Natural killer cell treated with Interleukin-12 subunit alpha and Interleukin-12 subunit beta and Interleukin-15 and Interleukin-18, amount 100 ng/mL, for 72 hours (primary cell): ENCODE results near the gene GNA15. TPM values are rescaled to one million over a fixed set of nuclear protein-coding genes. Genes with fewer than 3 reads are reported as not detected.
"Not testable (repeated sequence)": the region's sequence is repeated elsewhere in the genome, so short reads cannot be mapped to it uniquely, and the experiment has no call there.

Experiments
- ATAC-seq, 2 donors: fragments of 150-1000 bp; cut with Tn5 transposase in 1 of 2; sonication (Bioruptor Pico), chemical (Tn5 transposase) in 1 of 2; 2 replicates each; pipeline ENCODE4 v1.10.0; 2021
- DNase-seq: peaks from one replicate; pipeline ENCODE4 v3.0.0; 2022; ENCODE audit warnings: low spot score
- H3K27ac Mint-ChIP-seq, 2 donors: 1 replicate in 1 of 2; 2 replicates in 1 of 2; pipeline ENCODE4 v1.8.0; 2022; ENCODE audit warnings: mixed read lengths in 2 of 2, mild to moderate bottlenecking in 1 of 2, moderate library complexity in 1 of 2
- H3K27me3 Mint-ChIP-seq, 2 donors: 1 replicate in 1 of 2; 2 replicates in 1 of 2; pipeline ENCODE4 v1.8.0; 2022; ENCODE audit warnings: mixed read lengths in 2 of 2
- H3K36me3 Mint-ChIP-seq: one replicate; pipeline ENCODE4 v1.8.0; 2022; ENCODE audit warnings: mixed read lengths
- H3K4me1 Mint-ChIP-seq, 2 donors: 1 replicate in 1 of 2; 2 replicates in 1 of 2; pipeline ENCODE4 v1.8.0; 2022; ENCODE audit warnings: low read depth in 2 of 2, mixed read lengths in 2 of 2, mild to moderate bottlenecking in 1 of 2
- H3K4me3 Mint-ChIP-seq: one replicate; pipeline ENCODE4 v1.8.0; 2022; ENCODE audit warnings: mixed read lengths
- H3K9me3 Mint-ChIP-seq: 2 replicates; pipeline ENCODE4 v1.8.0; 2022; ENCODE audit warnings: mixed read lengths
- total RNA-seq, 2 donors: library from RNA; stranded (reverse); gene quantifications; one replicate each; pipeline ENCODE4 v1.2.3, GENCODE V29; 2022

The GNA15 gene
- total RNA-seq, 2 donors from 2014 or later = 22.2 to 33.3 TPM

DNA sequence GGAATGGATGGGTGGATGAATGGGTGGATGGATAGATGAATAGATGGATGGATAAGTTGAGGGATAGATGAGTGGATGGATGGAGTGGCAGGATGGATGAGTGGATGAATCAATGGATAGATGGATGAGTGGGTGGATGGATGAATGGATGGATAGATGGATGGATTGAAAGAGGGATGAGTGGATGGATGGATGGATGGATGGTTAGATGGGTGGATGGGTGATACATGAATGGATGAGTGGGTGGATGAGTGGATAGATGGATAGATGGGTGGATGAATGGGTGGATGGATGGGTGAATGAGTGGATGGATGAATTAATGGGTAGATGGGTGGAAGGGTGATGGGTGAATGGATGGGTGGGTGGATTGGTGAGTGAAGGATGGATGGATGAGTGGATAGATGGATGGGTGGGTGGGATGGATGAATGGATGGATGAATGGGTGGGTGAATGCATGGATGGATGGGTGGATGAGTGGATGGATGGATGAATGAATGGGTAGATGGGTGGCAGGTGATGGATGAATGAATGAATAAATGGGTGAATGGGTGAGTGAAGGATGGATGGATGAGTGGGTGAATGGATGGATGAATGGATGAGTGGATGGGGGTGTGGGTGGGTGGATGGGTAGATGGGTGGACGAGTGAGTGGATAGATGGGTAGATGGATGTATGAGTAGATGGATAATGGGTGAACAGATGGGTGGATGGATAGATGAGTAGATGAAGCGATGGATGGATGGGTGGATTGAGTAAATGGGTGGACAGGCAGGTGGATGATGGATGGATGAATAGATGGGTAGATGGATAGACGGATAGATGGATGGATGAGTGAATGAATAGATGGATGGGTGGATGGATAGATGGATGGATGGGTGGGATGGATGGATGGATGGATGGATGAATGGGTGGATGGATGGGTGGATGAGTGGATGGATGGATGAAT is 17.7 kb downstream of the GNA15 start:
- no peak for ATAC-seq
- peaks cover 0 to 2% of the 10 kb centered on the region in 2 donors for H3K27me3 Mint-ChIP-seq
- peaks cover 2% of the 10 kb centered on the region for H3K9me3 Mint-ChIP-seq
- no peak for DNase-seq
- H3K4me3 Mint-ChIP-seq = no peak overlapping the region
- peaks cover 12 to 30% of the 10 kb centered on the region in 2 donors for H3K4me1 Mint-ChIP-seq
- no peak overlapping the region for H3K27ac Mint-ChIP-seq
- no peaks in the 10 kb centered on the region for H3K36me3 Mint-ChIP-seq

DNA sequence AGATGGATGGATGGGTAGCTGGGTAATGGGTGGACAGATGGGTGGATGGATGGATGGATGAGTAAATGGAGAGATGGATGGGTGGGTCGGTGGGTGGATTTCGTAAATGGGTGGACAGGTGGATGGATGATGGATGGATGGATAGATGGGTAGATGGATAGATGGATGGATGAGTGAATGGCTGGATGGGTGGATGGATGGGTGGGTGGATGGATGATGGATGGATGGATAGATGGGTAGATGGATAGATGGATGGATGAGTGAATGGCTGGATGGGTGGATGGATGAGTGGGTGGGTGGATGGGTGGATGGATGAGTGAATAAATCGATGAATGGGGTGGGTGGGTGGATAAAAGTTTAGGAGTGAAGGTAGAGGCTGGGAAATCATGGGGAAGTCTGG is 18.6 kb downstream of the GNA15 start:
- not testable (repeated sequence) for H3K27ac Mint-ChIP-seq, H3K36me3 Mint-ChIP-seq

DNA sequence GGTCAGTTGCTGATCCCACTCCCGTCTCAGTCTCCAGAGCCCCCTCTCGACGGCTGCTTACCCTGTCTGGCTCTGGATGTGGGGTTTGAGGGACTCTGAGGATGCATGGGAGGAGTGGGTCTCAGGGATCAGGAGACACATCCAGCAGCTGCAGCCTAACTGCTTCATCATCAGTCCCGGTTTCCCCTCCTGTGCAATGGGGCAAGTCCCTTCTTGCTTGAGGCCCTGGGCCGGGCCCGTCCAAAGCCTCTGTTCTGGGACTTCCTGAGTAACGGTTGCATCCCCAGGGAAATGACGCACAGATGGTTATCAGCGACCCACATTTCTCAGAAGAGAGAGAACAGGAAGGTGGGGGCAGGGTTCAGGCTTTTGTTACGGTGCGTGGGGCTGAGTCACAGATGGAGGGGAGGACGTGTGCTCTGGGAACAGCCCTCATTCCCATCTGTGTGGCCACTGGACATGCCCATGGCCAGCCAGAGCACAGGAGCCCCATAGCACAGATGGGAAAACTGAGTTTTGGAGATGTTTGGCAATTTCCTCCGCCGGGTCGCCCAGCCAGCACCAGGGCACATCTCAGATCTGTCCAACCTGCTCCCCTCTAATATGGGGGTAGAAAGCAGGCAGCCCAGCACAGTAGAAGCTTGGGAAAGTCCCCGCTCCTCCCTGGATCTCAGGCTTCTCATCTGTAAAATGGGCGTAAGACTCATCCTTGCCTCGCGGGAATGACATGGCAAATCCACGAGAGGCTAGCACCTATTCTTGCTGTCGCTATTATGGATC is 19.3 kb downstream of the GNA15 start:
- peaks cover 5 to 22% of the 10 kb centered on the region in 2 donors for H3K4me1 Mint-ChIP-seq
- DNase-seq (peak; percentile 94), ATAC-seq (peak; percentile 95 to 96)
- no peak overlapping the region for H3K27ac Mint-ChIP-seq
- H3K9me3 Mint-ChIP-seq = peaks cover 2% of the 10 kb centered on the region
- H3K4me3 Mint-ChIP-seq = no peak overlapping the region
- peaks cover 2% of the 10 kb centered on the region for H3K36me3 Mint-ChIP-seq
- H3K27me3 Mint-ChIP-seq = peaks cover 0 to 2% of the 10 kb centered on the region in 2 donors

More for the DNA sequence above, 18.6 kb downstream of the GNA15 start:
- not testable (repeated sequence) for H3K4me3 Mint-ChIP-seq, H3K27me3 Mint-ChIP-seq, ATAC-seq, DNase-seq, H3K9me3 Mint-ChIP-seq
- H3K4me1 Mint-ChIP-seq = peaks cover 7 to 26% of the 10 kb centered on the region in 2 donors

DNA sequence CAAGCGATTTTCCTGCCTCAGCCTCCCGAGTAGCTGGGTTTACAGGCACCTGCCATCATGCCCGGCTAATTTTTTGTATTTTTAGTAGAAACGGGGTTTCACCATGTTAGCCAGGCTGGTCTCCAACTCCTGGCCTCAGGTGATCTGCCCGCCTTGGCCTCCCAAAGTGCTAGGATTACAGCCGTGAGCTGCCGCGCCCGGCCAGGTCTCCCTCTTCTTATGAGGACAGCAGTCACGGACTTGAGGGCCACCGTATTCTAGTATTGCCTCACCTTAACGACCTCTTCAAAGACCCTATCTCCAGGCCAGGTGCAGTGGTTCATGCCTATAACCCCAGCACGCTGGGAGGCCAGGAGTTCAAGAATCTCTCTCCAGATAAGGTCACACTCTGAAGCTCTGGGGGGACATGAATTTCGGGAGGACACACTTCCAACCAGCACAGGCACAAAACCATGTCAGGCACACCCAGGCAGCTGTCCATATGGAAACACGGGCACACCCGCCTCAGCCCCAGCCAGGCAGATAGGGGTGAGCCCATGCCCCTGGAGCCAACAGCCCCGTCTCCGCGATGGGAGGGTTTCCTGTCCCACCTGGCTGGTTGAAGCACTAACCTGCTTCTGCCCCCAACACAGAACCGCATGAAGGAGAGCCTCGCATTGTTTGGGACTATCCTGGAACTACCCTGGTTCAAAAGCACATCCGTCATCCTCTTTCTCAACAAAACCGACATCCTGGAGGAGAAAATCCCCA is 21.4 kb downstream of the GNA15 start:
- Mint-ChIP-seq H3K36me3 (peaks cover 5% of the 10 kb centered on the region), H3K4me3 (no peak overlapping the region), H3K27me3 (peaks cover 0 to 2% of the 10 kb centered on the region in 2 donors), H3K27ac (peak overlapping the region in 1 of 2 donors; percentile 49), H3K9me3 (peaks cover 2% of the 10 kb centered on the region), H3K4me1 (peaks cover 12 to 31% of the 10 kb centered on the region in 2 donors)
- ATAC-seq (no peak), DNase-seq (no peak)

DNA sequence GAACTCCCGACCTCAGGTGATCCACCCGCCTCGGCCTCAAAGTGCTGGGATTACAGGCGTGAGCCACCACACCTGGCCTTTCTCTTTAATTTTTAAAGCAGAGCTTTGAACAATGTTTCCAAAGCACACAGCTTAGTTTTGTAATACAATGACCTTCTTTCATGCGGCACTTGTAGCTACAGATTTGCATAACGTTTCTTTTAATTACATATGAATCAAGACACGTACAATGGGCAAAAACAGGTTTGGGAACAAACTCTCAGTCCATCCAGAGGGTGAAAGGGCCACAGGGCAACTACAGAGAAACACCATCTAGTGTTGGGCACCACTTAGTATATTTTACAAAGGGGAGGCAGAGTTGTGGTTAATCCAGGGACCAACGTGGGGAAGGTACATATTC is 23.7 kb downstream of the GNA15 start:
- H3K4me1 Mint-ChIP-seq = peaks cover 15 to 40% of the 10 kb centered on the region in 2 donors
- H3K36me3 Mint-ChIP-seq = peaks cover 5% of the 10 kb centered on the region
- DNase-seq = no peak
- peaks cover 0 to 2% of the 10 kb centered on the region in 2 donors for H3K27me3 Mint-ChIP-seq
- peak overlapping the region in 1 of 2 donors; percentile 49 for H3K27ac Mint-ChIP-seq
- no peak overlapping the region for H3K4me3 Mint-ChIP-seq
- peaks cover 2% of the 10 kb centered on the region for H3K9me3 Mint-ChIP-seq
- ATAC-seq = no peak

DNA sequence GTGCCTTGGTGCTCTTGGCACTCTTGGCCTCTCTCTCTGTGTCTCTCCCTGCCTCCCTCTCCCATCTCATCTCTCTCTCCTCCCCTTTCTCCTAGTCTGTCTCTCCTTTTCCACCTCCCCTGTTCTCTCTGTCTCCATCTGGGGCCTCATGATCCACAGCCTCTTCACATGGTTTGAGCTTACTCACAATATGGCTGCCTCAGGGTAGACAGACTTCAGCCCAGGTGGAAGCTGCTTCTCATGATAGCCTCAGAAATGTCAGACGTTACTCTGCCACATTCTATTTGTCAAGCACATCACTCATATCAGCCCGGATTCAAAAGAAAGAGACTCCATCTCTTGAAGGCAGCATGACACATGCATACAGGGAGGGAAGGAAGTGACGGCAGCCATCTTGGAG is 24.4 kb downstream of the GNA15 start:
- Mint-ChIP-seq H3K4me1 (peaks cover 16 to 42% of the 10 kb centered on the region in 2 donors), H3K27me3 (peaks cover 0 to 2% of the 10 kb centered on the region in 2 donors), H3K4me3 (no peak overlapping the region), H3K27ac (peak overlapping the region; percentile 5 to 49), H3K36me3 (peaks cover 5% of the 10 kb centered on the region), H3K9me3 (peaks cover 2% of the 10 kb centered on the region)
- DNase-seq (no peak), ATAC-seq (no peak)

DNA sequence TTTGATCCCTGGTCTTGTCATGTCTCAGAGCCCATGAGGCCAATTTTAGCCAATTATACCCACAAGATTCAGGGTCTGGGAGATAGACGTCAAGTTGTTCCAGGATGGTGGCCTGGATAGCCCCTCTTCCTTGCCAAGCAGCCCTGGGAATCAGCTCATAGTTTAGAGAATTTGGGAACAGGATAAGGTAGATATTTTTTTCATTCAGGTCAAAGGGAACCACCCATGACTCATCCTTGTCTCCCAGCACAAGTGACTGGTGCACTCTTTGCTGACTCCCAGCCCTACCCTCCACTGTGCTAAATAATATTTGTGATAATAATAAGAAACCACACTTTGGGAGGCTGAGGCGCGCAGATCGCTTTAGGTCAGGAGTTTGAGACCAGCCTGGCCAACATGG is 25.6 kb downstream of the GNA15 start:
- Mint-ChIP-seq H3K9me3 (no peaks in the 10 kb centered on the region), H3K4me3 (no peak overlapping the region), H3K27ac (peak overlapping the region; percentile 46 to 49), H3K36me3 (peaks cover 11% of the 10 kb centered on the region), H3K4me1 (peaks cover 23 to 39% of the 10 kb centered on the region in 2 donors), H3K27me3 (peaks cover 0 to 2% of the 10 kb centered on the region in 2 donors)
- DNase-seq (no peak), ATAC-seq (no peak)

DNA sequence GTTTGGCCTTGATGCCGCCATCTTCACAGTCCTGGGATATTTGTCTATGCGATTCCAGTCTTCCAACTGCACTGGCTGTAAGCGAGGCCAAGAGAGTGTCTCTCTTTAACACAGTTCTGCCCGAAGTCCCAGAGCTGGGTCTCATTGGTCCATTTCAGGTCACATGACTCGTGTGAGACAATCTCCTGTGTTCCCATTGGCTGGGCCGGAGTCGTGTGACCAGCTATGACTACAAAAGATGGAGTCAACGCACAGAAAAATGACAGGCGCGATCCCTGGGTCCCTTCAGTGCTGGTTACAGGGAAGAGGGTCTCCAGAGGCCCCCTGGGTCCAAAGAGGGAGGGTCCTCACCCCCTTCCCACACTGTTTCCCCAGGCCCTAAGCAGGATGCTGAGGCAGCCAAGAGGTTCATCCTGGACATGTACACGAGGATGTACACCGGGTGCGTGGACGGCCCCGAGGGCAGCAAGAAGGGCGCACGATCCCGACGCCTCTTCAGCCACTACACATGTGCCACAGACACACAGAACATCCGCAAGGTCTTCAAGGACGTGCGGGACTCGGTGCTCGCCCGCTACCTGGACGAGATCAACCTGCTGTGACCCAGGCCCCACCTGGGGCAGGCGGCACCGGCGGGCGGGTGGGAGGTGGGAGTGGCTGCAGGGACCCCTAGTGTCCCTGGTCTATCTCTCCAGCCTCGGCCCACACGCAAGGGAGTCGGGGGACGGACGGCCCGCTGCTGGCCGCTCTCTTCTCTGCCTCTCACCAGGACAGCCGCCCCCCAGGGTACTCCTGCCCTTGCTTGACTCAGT is 26.8 kb downstream of the GNA15 start:
- peaks cover 11% of the 10 kb centered on the region for H3K36me3 Mint-ChIP-seq
- no peak for ATAC-seq

DNA sequence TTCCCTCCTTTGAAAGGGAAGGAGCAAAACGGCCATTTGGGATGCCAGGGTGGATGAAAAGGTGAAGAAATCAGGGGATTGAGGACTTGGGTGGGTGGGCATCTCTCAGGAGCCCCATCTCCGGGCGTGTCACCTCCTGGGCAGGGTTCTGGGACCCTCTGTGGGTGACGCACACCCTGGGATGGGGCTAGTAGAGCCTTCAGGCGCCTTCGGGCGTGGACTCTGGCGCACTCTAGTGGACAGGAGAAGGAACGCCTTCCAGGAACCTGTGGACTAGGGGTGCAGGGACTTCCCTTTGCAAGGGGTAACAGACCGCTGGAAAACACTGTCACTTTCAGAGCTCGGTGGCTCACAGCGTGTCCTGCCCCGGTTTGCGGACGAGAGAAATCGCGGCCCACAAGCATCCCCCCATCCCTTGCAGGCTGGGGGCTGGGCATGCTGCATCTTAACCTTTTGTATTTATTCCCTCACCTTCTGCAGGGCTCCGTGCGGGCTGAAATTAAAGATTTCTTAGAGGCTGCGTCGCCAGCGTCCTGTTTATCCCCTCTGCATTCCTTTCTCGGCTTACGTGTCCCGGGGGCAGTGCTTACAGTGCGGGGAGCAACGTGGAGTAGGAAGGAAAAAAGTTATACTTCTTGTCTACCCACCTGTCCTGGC is 27.5 kb downstream of the GNA15 start:
- no peaks in the 10 kb centered on the region for H3K9me3 Mint-ChIP-seq
- H3K27me3 Mint-ChIP-seq = no peaks in the 10 kb centered on the region
- H3K36me3 Mint-ChIP-seq = peaks cover 11% of the 10 kb centered on the region
- H3K4me1 Mint-ChIP-seq = peaks cover 23 to 31% of the 10 kb centered on the region in 2 donors
- peak overlapping the region; percentile 35 to 76 for H3K27ac Mint-ChIP-seq
- ATAC-seq (peak; percentile 85 to 90), DNase-seq (peak; percentile 84)
- H3K4me3 Mint-ChIP-seq = no peak overlapping the region

More for the DNA sequence above, 26.8 kb downstream of the GNA15 start:
- peak overlapping the region in 1 of 2 donors; percentile 76 for H3K27ac Mint-ChIP-seq
- no peak overlapping the region for H3K4me3 Mint-ChIP-seq
- peaks cover 0 to 2% of the 10 kb centered on the region in 2 donors for H3K27me3 Mint-ChIP-seq
- no peak for DNase-seq
- peaks cover 23 to 34% of the 10 kb centered on the region in 2 donors for H3K4me1 Mint-ChIP-seq
- H3K9me3 Mint-ChIP-seq = no peaks in the 10 kb centered on the region

DNA sequence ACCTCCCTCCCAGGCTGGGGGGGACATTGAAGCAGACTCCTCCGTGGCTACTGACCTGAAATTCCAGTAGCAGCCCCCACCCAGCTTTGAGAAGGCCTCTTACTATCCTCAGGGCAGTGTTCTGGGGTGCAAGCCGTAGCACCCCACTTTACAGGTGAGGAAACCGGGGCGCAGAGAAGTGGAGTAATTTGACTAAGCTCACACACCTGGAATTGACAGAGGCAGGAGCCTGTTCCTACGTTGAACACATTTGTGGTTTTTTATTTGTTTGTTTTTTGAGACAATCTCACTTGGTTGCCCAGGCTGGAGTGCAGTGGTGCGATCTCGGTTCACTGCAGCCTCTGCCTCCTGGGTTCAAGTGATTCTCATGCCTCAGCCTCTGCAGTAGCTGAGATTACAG is 28.1 kb downstream of the GNA15 start:
- Mint-ChIP-seq H3K27ac (no peak overlapping the region), H3K9me3 (no peaks in the 10 kb centered on the region), H3K27me3 (no peaks in the 10 kb centered on the region), H3K36me3 (peaks cover 11% of the 10 kb centered on the region), H3K4me1 (peaks cover 20 to 27% of the 10 kb centered on the region in 2 donors), H3K4me3 (no peak overlapping the region)
- ATAC-seq = no peak
- no peak for DNase-seq

DNA sequence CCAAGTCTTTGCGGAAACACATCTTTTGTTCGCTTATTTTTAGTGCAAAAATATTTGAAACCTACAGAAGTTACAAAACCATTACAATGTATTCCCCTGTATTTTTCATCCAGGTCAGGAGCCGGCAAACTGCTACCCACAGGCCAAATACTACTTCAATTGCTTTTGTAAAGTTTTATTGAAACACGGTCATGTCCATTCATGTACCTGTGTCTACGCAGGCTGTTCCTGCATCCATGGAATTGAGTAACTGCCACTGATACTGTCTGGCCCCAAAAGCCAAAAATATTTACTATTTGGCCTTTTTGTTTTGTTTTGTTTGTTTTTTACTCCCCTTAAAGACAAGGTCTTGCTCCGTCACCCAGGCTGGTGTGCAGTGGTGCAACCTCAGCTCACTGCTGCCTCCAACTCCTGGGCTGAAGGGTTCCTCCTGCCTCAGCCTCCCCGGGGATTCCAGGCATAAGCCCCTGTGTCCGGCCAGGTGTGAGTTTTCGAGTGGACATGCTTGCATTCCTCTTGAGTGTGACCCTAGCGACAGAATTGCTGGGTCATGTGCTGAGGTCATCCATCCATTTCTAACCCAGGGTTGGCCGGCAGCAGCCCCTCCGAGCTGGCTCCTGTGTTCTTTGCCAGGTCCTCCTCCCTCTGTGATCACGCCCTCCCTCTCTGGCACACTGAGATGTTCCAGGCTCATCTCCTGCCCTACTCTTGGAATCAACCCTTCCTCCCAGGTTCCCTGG is 31.9 kb downstream of the GNA15 start:
- Mint-ChIP-seq H3K36me3 (peaks cover 5% of the 10 kb centered on the region), H3K9me3 (no peaks in the 10 kb centered on the region), H3K4me1 (peaks cover 11 to 17% of the 10 kb centered on the region in 2 donors), H3K4me3 (no peak overlapping the region), H3K27ac (no peak overlapping the region), H3K27me3 (no peaks in the 10 kb centered on the region)
- ATAC-seq (no peak), DNase-seq (no peak)
